ENCODE measurements around the gene GSKIP. TPM values are rescaled to one million over a fixed set of nuclear protein-coding genes. Genes with fewer than 3 reads are reported as not detected.

Gene GSKIP
- total RNA-seq, 4 donors from 2014 or later = 10.4 to 22.0 (median 13.1) TPM

GRCh38 chr14:96351986-96352385 lies 11.3 kb upstream of the GSKIP start:
- H3K4me3 ChIP-seq = no peak overlapping the region
- WGBS = 95% methylated on average over 3 of the region's 3 CpGs
- no peak for TF ChIP-seq EP300 (IDR thresholded peaks at IDR 0.05)
- TF ChIP-seq CTCF (IDR thresholded peaks at IDR 0.05) = no peak
- no peak for TF ChIP-seq POLR2A (IDR thresholded peaks at IDR 0.05; ENCODE audit: low read depth)
- no peak for TF ChIP-seq POLR2AphosphoS5 (IDR thresholded peaks at IDR 0.05)
- no peak for DNase-seq (ENCODE audit: extremely low spot score)
- peaks cover 0 to 21% (median 6%) of the 10 kb centered on the region in 4 donors for H3K4me1 ChIP-seq
- no peaks in the 10 kb centered on the region for H3K9me3 ChIP-seq
- no peaks in the 10 kb centered on the region for H3K36me3 ChIP-seq
- no peak overlapping the region for H3K27ac ChIP-seq (replicated peaks in 1 of 4)
- intact Hi-C loops (cut with DNase I) = no loop called here
- H3K27me3 ChIP-seq = no peaks in the 10 kb centered on the region

- Histone ChIP-seq H3K9me3 (no peaks in the 10 kb centered on the region), H3K27ac (replicated peaks in 1 of 4) (no peak overlapping the region), H3K36me3 (no peaks in the 10 kb centered on the region), H3K4me1 (peaks cover 0 to 21% (median 6%) of the 10 kb centered on the region in 4 donors), H3K27me3 (no peaks in the 10 kb centered on the region), H3K4me3 (no peak overlapping the region)
- TF ChIP-seq CTCF (IDR thresholded peaks at IDR 0.05) (no peak), POLR2AphosphoS5 (IDR thresholded peaks at IDR 0.05) (no peak), EP300 (IDR thresholded peaks at IDR 0.05) (no peak), POLR2A (IDR thresholded peaks at IDR 0.05; ENCODE audit: low read depth) (no peak)
- 45% methylated on average over 2 of the region's 2 CpGs for WGBS
- DNase-seq (ENCODE audit: extremely low spot score) = no peak
- intact Hi-C loops (cut with DNase I) = no loop called here
These were observed 10.6 kb upstream of the GSKIP start for GRCh38 chr14:96352708-96353107.

- intact Hi-C loops (cut with DNase I) = no loop called here
- Histone ChIP-seq H3K9me3 (no peaks in the 10 kb centered on the region), H3K4me1 (peaks cover 0 to 19% (median 6%) of the 10 kb centered on the region in 4 donors), H3K27ac (replicated peaks in 1 of 4) (no peak overlapping the region), H3K4me3 (no peak overlapping the region), H3K36me3 (no peaks in the 10 kb centered on the region), H3K27me3 (no peaks in the 10 kb centered on the region)
- DNase-seq (ENCODE audit: extremely low spot score) = no peak
- 95% methylated on average over 4 of the region's 4 CpGs for WGBS
- TF ChIP-seq POLR2AphosphoS5 (IDR thresholded peaks at IDR 0.05) (no peak), CTCF (IDR thresholded peaks at IDR 0.05) (no peak), EP300 (IDR thresholded peaks at IDR 0.05) (no peak), POLR2A (IDR thresholded peaks at IDR 0.05; ENCODE audit: low read depth) (no peak)
These were observed 9.1 kb upstream of the GSKIP start for GRCh38 chr14:96354246-96354645.

GRCh38 chr14:96357216-96357615 lies 6.1 kb upstream of the GSKIP start:
- Histone ChIP-seq H3K9me3 (no peaks in the 10 kb centered on the region), H3K27ac (replicated peaks in 1 of 4) (no peak overlapping the region), H3K4me1 (peaks cover 15 to 40% (median 31%) of the 10 kb centered on the region in 4 donors), H3K36me3 (no peaks in the 10 kb centered on the region), H3K4me3 (no peak overlapping the region), H3K27me3 (no peaks in the 10 kb centered on the region)
- WGBS = 88% methylated on average over 3 of the region's 3 CpGs
- TF ChIP-seq CTCF (IDR thresholded peaks at IDR 0.05) (no peak), POLR2AphosphoS5 (IDR thresholded peaks at IDR 0.05) (no peak), POLR2A (IDR thresholded peaks at IDR 0.05; ENCODE audit: low read depth) (no peak), EP300 (IDR thresholded peaks at IDR 0.05) (no peak)
- DNase-seq (ENCODE audit: extremely low spot score) = no peak
- intact Hi-C loops (cut with DNase I) = no loop called here

GRCh38 chr14:96359959-96360358 lies 3.4 kb upstream of the GSKIP start:
- TF ChIP-seq EP300 (IDR thresholded peaks at IDR 0.05) = no peak
- TF ChIP-seq POLR2AphosphoS5 (IDR thresholded peaks at IDR 0.05) = no peak
- no peak for TF ChIP-seq POLR2A (IDR thresholded peaks at IDR 0.05; ENCODE audit: low read depth)
- TF ChIP-seq CTCF (IDR thresholded peaks at IDR 0.05) = no peak

More at GRCh38 chr14:96359959-96360358, 3.4 kb upstream of the GSKIP start:
- H3K4me1 ChIP-seq = peaks cover 18 to 44% (median 40%) of the 10 kb centered on the region in 4 donors
- H3K9me3 ChIP-seq = no peaks in the 10 kb centered on the region
- intact Hi-C loops (cut with DNase I) = loop anchor here (10.0 kb wide), 1 partner anchor 145 kb away; the partner anchor contains the start of gene PAPOLA
- H3K36me3 ChIP-seq = no peaks in the 10 kb centered on the region
- no peak for DNase-seq (ENCODE audit: extremely low spot score)
- H3K27me3 ChIP-seq = no peaks in the 10 kb centered on the region
- no peak overlapping the region for H3K27ac ChIP-seq (replicated peaks in 1 of 4)
- H3K4me3 ChIP-seq = no peak overlapping the region

Measured in esophagus muscularis mucosa (tissue), 4 donors.